Stromal cell of bone marrow (primary cell): Measurements from ENCODE around the gene ANKMY1.

Source experiments
- DNase-seq: peaks from one replicate; pipeline ENCODE4 v3.0.0-alpha.2; 2012; ENCODE audit warnings: low read depth

Gene ANKMY1

GRCh38 chr2:240594511-240595380 lies 37.0 kb upstream of the ANKMY1 start:
- no peak for DNase-seq

GRCh38 chr2:240593703-240594451 lies 36.1 kb upstream of the ANKMY1 start:
- no peak for DNase-seq

GRCh38 chr2:240593026-240593702 lies 35.4 kb upstream of the ANKMY1 start:
- no peak for DNase-seq

DNA sequence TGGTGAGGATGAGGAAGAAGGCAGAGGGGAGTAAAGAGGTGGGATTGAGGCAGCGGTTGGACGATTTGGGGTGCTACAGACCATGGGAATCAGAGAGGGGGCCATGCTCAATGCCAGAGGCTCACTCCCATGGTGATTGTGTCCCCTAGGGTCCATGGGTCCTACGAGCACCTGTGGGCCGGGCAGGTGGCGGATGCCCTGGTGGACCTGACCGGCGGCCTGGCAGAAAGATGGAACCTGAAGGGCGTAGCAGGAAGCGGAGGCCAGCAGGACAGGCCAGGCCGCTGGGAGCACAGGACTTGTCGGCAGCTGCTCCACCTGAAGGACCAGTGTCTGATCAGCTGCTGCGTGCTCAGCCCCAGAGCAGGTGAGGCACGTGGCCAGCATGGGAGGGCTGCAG lies 34.0 kb upstream of the ANKMY1 start:
- no peak for DNase-seq

DNA sequence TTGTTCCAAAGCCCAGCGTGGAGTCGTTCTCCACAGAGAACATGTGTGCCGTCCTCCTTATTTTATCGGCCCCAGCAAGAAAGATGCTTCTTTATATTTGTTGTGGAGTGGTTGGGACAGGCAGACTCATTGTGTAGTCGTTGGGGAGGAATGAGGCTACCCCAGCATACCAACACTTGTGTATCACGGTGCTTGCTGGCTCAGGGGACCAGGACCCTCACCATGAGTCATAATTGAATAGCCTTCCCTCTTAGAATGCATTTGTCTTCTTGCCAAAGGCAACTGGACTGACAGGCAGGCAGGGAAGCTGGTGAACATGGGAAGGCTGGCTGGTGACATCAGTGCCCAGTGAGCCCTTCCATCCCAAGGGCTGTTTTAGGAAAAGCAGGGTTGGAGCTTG lies 33.4 kb upstream of the ANKMY1 start:
- no peak for DNase-seq

DNA sequence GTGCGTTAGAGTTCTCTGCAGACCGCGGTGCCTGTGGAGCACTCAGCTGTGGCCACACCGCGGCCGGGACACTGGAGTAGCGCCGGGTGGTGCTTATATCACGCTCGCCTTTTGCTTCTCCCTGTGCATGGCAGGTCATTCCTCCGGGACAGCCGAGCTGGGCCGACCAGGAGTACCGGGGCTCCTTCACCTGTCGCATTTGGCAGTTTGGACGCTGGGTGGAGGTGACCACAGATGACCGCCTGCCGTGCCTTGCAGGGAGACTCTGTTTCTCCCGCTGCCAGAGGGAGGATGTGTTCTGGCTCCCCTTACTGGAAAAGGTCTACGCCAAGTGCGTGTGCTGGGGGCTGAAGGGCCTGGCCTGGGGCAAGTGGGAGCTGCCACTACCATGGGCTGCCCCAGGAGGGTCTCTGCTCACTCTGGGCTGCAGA lies 32.9 kb upstream of the ANKMY1 start:
- no peak for DNase-seq

GRCh38 chr2:240589850-240590525 lies 32.2 kb upstream of the ANKMY1 start:
- no peak for DNase-seq

DNA sequence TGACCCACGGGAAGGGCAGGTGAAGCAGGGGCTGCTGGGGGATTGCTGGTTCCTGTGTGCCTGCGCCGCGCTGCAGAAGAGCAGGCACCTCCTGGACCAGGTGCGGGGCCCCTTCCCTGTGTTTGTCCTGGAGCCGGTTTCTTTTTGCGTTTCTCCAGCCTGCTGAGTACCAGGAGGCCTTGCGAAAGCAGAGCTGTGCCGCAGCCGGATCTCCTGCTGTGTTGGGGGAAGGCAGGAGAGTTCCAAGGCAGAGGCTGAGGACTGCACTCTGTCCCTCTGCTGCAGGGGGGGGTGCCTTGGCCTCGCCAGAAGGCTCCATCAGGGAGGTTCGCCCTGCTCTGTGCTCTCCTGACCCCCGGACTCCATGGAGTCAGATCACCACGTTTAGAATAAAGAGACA lies 31.6 kb upstream of the ANKMY1 start:
- DNase-seq, result no peak

DNA sequence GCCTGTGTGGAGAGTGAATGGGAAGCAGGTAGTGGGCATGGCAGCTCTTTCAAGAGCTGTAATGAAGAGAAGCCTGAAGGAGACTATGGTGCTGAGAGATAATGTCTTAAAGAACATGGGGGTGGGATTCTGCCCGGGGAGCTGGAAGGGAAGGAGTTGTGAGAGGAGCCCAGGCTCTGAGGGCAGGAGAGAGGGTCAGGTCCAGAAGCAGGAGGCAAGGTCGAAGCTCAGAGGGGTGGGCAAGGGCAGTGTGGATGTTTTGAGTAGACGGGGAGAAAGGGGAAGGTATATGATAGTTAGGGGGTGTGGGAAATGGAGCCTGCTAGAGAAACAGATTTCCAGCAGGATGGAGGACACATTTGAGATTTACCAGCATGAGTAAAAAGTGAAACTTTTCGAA lies 30.9 kb upstream of the ANKMY1 start:
- no peak for DNase-seq

GRCh38 chr2:240588006-240588655 lies 30.3 kb upstream of the ANKMY1 start:
- DNase-seq, result no peak

DNA sequence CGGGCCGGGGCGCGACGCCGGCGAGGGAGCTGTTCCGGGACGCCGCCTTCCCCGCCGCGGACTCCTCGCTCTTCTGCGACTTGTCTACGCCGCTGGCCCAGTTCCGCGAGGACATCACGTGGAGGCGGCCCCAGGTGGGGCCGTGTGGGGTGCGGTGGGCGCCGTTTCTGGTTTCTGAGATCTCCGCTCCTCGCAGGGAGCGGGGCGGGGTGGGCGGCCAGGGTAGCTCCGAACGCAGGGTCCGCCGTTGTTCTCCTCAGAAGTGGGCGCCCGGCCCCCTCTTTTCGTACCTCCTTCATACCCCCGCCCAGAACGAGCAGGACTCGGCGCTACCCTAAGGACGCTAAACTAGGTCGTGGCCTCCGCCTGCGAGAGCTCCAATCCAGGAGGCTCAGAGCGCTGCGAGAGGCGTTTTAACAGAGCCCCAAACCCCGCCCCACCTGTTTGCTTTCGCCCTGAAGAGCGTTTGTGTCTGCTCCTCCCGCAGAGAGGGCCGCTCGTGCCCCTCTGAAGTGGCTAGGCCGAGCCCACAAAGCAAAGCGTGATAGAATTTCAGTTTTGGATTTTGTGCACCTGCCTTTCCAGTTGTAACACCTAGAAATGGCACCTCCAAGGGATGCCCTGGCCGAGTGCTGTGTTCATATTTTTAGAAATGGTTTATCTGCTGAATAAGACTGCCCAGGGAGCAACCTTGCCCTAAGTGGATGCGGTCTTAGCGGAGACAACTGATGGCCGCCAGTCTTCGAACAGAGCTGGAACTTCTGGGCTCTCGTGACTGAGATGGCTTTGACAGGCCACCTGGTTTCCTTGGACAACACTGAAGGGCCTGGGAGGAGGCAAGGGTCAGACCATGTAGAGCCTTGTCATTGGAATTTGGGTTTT lies 29.4 kb upstream of the ANKMY1 start:
- DNase-seq, result no peak

GRCh38 chr2:240586198-240586918 lies 28.6 kb upstream of the ANKMY1 start, which contains the start of gene CAPN10:
CAPN10 (plus strand) TSS chr2:240586734; CDS start chr2:240586912, 178 bp downstream.
- peak; percentile 92 for DNase-seq

DNA sequence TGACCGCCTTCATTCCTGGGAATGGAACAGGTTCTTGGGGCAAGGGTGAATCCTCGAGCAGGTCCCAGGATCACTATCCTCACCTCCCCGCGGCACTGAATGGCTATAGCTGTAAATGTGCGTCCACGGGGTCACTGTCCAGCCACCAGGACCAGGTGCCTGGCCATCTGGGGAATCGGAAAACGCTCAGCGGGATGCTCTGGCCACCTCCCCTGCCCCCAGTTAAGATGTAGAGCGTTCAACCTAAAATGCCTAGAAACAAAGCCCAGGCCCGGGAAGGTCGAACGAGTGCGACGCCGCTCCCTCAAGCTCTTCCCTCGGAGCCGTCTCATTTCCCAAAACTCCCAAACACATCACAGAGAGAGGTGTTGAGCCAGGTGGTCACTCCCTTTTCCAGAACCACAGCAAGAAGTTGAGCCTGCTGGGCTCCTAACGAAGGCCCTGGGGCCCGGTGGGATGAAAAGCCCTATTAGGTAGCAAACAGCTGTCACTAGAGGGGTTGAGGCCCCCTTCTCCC lies 28.0 kb upstream of the ANKMY1 start:
- no peak for DNase-seq

GRCh38 chr2:240585101-240585500 lies 27.3 kb upstream of the ANKMY1 start:
- DNase-seq, result no peak

DNA sequence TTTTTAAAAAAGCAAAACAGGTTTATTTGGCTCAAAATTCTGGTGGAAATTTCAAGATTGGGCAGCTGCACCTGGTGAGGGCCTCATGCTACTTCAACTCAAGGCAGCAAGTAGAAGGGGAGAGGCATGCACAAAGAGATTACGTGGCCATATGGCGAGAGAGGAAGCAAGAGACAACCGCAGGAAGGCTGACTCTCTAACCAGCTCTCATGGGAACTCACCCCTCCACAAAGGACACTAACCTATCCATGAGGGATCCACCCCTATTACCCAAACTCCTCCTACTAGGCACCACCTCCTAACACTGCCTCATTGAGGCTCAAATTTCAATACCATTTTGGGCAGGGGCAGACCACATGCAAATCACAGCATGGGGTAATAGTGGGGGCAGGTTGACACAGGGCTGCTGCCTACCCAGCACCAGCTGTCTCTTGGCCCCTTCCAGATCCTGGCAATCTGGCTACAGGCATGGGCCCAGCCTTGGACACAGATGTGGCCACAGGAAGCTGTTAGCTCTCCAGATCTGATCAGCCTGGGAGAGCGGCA lies 26.8 kb upstream of the ANKMY1 start:
- DNase-seq, result no peak

DNA sequence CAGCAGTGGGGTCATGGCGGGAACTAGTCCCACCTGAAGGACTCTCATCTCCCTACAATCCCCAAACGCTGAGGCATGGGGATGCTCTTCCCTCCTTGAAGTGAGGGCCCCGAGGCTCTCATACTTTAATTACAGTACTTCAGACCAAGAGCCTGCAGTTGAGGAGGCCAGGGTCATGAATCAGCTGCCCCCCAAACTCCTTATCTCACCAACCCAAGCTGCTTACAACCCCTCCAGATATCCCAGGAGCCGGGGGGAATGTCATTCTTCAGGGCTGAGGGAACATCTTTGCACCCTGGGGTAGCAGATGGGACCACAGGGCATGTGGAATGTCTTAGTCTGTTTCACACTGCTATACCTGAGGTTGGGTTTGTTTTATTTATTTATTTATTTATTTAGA lies 26.0 kb upstream of the ANKMY1 start:
- DNase-seq, result no peak

GRCh38 chr2:240582781-240583180 lies 25.0 kb upstream of the ANKMY1 start:
- no peak for DNase-seq

GRCh38 chr2:240581811-240582210 lies 24.0 kb upstream of the ANKMY1 start:
- no peak for DNase-seq
